Endothelial cell of umbilical vein (primary cell): ENCODE results near the gene RINL. TPM values are rescaled to one million over a fixed set of nuclear protein-coding genes. Genes with fewer than 3 reads are reported as not detected.

Experiments
- BruUV-seq: library from RNA; stranded (reverse); fragments of 400-500 nt; replicated peaks from 2 replicates; lab custom pipeline; 2021; lab: Mats Ljungman, UMichigan
- CTCF ChIA-PET: fragments of 300-600, 350-600 bp; sonication (Branson Sonifier 250); formaldehyde crosslinking; loops from one replicate; lab custom pipeline; 2021; ENCODE audit warnings: antibody characterized with exemption, inconsistent platforms; lab: Charles Lee
- POLR2A ChIA-PET: fragments of 300-600, 350-600 bp; sonication (Branson Sonifier 250); formaldehyde crosslinking; loops from one replicate; lab custom pipeline; 2021; ENCODE audit warnings: antibody characterized with exemption, inconsistent platforms; lab: Charles Lee
- DNase-seq: peaks from one replicate; pipeline ENCODE4 v3.0.0-alpha.2; 2011; ENCODE audit warnings: low read depth, low spot score
- FAIRE-seq: peaks from 2 replicates; lab custom pipeline; 2011; peaks lifted over from hg19 to GRCh38; lab: Jason Lieb, UNC
- H2AFZ ChIP-seq: 2 replicates; pipeline ENCODE4 v1.6.0; 2012; ENCODE audit warnings: low read depth, low read length, control low read depth, inconsistent platforms
- H3K27ac ChIP-seq: 2 replicates; pipeline ENCODE4 v1.5.1; 2011; ENCODE audit warnings: low read depth, mild to moderate bottlenecking, control low read depth, low read length, moderate library complexity; ENCODE audit not compliant: insufficient read depth
- H3K27me3 ChIP-seq, 2 experiments: 2 replicates each; pipeline versions ENCODE4 v1.6.0 to v1.6.1; 2011; ENCODE audit warnings: low read length in 2 of 2, mixed read lengths in 1 of 2; ENCODE audit not compliant: control insufficient read depth in 2 of 2, insufficient read depth in 2 of 2
- H3K36me3 ChIP-seq, 2 experiments: 2 replicates in 1 of 2; 3 replicates in 1 of 2; pipeline ENCODE4 v1.5.1; 2011; ENCODE audit warnings: low read length in 2 of 2, mild to moderate bottlenecking in 1 of 2, moderate library complexity in 1 of 2; ENCODE audit not compliant: control insufficient read depth in 2 of 2, insufficient read depth in 2 of 2; ENCODE audit errors: extremely low read depth in 1 of 2
- H3K4me1 ChIP-seq: 3 replicates; pipeline ENCODE4 v1.5.1; 2011; ENCODE audit warnings: mild to moderate bottlenecking, low read length; ENCODE audit not compliant: control insufficient read depth, insufficient read depth; ENCODE audit errors: extremely low read depth
- H3K4me2 ChIP-seq: 2 replicates; pipeline ENCODE4 v1.6.1; 2011; ENCODE audit warnings: low read length, control low read depth, mixed read lengths; ENCODE audit not compliant: insufficient read depth
- H3K4me3 ChIP-seq, 3 experiments: fragments of 200-600 bp in 1 of 3; sonication (generic), shearing (Covaris generic) in 1 of 3; replicated peaks in 1 of 3; 2 replicates each; pipeline ENCODE4 v1.5.1; 2011 to 2016; ENCODE audit warnings: control low read depth in 3 of 3, low read length in 3 of 3, mild to moderate bottlenecking in 2 of 3, inconsistent platforms in 1 of 3, low read depth in 1 of 3, moderate library complexity in 1 of 3; ENCODE audit not compliant: insufficient read depth in 1 of 3
- H3K79me2 ChIP-seq: 2 replicates; pipeline ENCODE4 v1.6.0; 2012; ENCODE audit warnings: low read length, inconsistent platforms; ENCODE audit not compliant: control insufficient read depth, insufficient read depth
- H3K9ac ChIP-seq: replicated peaks from 2 replicates; pipeline ENCODE3; 2011; ENCODE audit warnings: low read length, control low read depth; ENCODE audit not compliant: insufficient read depth; ENCODE audit errors: extremely low read depth
- H3K9me1 ChIP-seq: replicated peaks from 3 replicates; pipeline ENCODE4 v1.6.0; 2011; ENCODE audit warnings: mild to moderate bottlenecking, low read length; ENCODE audit not compliant: control insufficient read depth, insufficient read depth; ENCODE audit errors: extremely low read depth
- H3K9me3 ChIP-seq: replicated peaks from 2 replicates; pipeline ENCODE4 v1.5.1; 2012; ENCODE audit warnings: low read length, inconsistent platforms; ENCODE audit not compliant: control insufficient read depth, insufficient read depth
- H4K20me1 ChIP-seq: replicated peaks from 2 replicates; pipeline ENCODE3; 2011; ENCODE audit warnings: mild to moderate bottlenecking, low read length; ENCODE audit not compliant: control insufficient read depth, insufficient read depth; ENCODE audit errors: extremely low read depth
- EZH2 ChIP-seq: IDR thresholded peaks from 2 replicates; pipeline ENCODE4 v1.6.1; 2012; ENCODE audit warnings: borderline replicate concordance, low read depth, mild to moderate bottlenecking, moderate library complexity, low read length, inconsistent platforms; ENCODE audit not compliant: severe bottlenecking
- JUN ChIP-seq: IDR thresholded peaks from 2 replicates; pipeline ENCODE4 v1.6.1; 2011; ENCODE audit warnings: borderline replicate concordance, low read depth; ENCODE audit not compliant: insufficient read length, insufficient read depth
- MYC ChIP-seq: IDR thresholded peaks from one replicate; pipeline ENCODE4 v1.6.1; 2011; ENCODE audit warnings: mild to moderate bottlenecking, low read depth, low read length
- POLR2A ChIP-seq: IDR thresholded peaks from 2 replicates; pipeline ENCODE4 v1.6.1; 2012; ENCODE audit warnings: low read depth, mild to moderate bottlenecking, control low read depth, low read length
- POLR2AphosphoS5 ChIP-seq: IDR thresholded peaks from 2 replicates; pipeline ENCODE4 v1.6.1; 2012; ENCODE audit warnings: low read depth, mild to moderate bottlenecking, control low read depth, low read length, moderate library complexity; ENCODE audit not compliant: insufficient read depth
- dilution Hi-C: fragments of 300-500 bp; cut with MboI; formaldehyde crosslinking; loops from one replicate; pipeline ENCODE4 v1.15.0; 2019; ENCODE audit warnings: low sequenced_read_pairs; ENCODE audit not compliant: extremely low pct_ligation_motif_present
- intact Hi-C: fragments of 100-400 bp; cut with micrococcal nuclease; formaldehyde crosslinking; loops from one replicate; pipeline ENCODE4 v1.10.0; 2022
- polyA plus RNA-seq, 4 experiments: library from polyadenylated mRNA; depleted of rRNA in 3 of 4; stranded (reverse) in 3 of 4; unstranded in 1 of 4; fragments of >200 nt; gene quantifications; 2 replicates each; pipeline versions ENCODE4 v1.2.1 to v1.2.3, GENCODE V29; 2011 to 2012; ENCODE audit warnings: missing spikeins in 1 of 4
- total RNA-seq: library from RNA; stranded (reverse); gene quantifications from 2 replicates; pipeline ENCODE4 v1.2.3, GENCODE V29; 2021
- TF ChIP-seq, protein P1 (sequence below): IDR thresholded peaks from 2 replicates; pipeline ENCODE4 v1.6.1; 2011; ENCODE audit not compliant: insufficient read depth, insufficient read length

RINL gene
- total and polyA plus RNA-seq, 2 donors (not counting 3 experiments of a cell fraction or from before 2014, with no cell fraction given), result 5.3 to 10.1 TPM

DNA sequence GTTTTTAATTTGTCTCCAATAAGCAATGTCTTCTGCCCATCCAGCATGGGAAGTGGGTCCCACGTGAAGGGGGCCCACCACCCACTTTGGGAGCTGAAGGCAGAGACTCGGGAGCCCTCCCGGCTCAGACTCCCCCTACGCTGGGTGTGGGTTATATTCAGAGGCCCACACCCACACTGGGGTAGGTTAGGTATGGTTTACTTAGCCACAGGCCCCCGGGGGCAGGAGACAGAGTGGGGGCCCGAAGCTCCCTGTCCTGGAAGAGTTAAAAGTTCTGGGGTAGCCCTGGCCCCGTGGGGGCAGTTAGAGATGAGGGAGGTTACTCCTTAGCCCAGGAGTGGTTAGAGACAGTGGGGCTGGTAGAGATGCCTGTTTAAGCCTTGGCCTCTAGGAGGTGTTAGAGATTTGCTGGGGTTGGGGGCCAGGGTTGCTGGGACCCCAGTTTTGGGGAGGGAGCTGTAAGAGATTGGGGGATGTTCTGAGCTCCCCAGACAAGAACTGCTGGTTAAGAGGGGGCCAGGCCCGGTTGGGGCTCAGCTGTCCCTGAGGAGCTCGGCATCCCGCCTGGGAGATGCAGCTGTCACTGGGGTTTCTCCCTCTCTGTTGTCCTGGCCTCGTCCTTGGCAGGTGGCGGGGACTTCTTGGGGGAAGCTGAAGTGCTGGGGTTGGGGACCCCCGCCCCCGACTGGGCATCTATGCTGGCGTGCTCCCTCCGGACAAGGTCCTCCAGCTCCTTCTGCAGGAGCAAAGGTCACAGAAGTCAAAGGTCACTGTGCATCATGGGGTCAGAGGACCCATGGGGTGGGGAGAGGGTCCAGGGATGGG, 712 bp upstream of the RINL start:
- no peak for TF ChIP-seq MYC
- TF ChIP-seq JUN, result no peak
- no peak for TF ChIP-seq POLR2AphosphoS5
- TF ChIP-seq, protein P1, sequence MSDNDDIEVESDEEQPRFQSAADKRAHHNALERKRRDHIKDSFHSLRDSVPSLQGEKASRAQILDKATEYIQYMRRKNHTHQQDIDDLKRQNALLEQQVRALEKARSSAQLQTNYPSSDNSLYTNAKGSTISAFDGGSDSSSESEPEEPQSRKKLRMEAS, result no peak
- no peak for TF ChIP-seq POLR2A
- TF ChIP-seq EZH2, result no peak
- Histone ChIP-seq H3K27ac (peak overlapping the region; percentile 28), H3K79me2 (no peaks in the 10 kb centered on the region), H3K27me3 (no peaks in the 10 kb centered on the region), H3K9me1 (no peaks in the 10 kb centered on the region), H3K4me3 (no peak overlapping the region), H3K9me3 (no peaks in the 10 kb centered on the region), H3K4me2 (no peak overlapping the region), H3K36me3 (peaks cover 0 to 9% of the 10 kb centered on the region in 2 experiments), H3K4me1 (peaks cover 13% of the 10 kb centered on the region), H4K20me1 (no peaks in the 10 kb centered on the region), H2AFZ (peak overlapping the region; percentile 51), H3K9ac (peak overlapping the region; percentile 12)
- intact Hi-C loops, result no loop called here
- no peak for FAIRE-seq
- CTCF ChIA-PET, result interaction anchor here (1.0 to 2.7 kb wide), 4 partner anchors 9 to 52 kb away, joined by 3 to 18 read pairs (median 7); partner anchors contain the start of genes MRPS12 and SARS2
- POLR2A ChIA-PET, result no interaction called here
- dilution Hi-C loops, result no loop called here
- DNase-seq, result no peak
- BruUV-seq, result TSS peak; percentile 51
